HEK293 (cell line): ENCODE measurements around the gene KLHDC9.

ENCODE experiments used
- CTCF ChIA-PET: fragments of 350-600 bp; formaldehyde crosslinking; extraction: SDS; loops from one replicate; lab custom pipeline; 2021; ENCODE audit warnings: antibody characterized with exemption; lab: Yijun Ruan, JAX
- POLR2A ChIA-PET: fragments of 300-600 bp; formaldehyde crosslinking; extraction: SDS; loops from one replicate; lab custom pipeline; 2020; ENCODE audit warnings: antibody characterized with exemption, inconsistent platforms; lab: Yijun Ruan, JAX
- H3K27ac ChIP-seq: fragments of 200-500 bp; sonication (Bioruptor generic); 2 replicates; pipeline ENCODE4 v1.5.1; 2014; ENCODE audit warnings: low read depth, low read length, control low read depth, inconsistent platforms; ENCODE audit errors: extremely low read depth
- H3K36me3 ChIP-seq, 2 experiments: fragments of 200-500 bp in 1 of 2; sonication (Bioruptor generic) in 1 of 2; 1 replicate in 1 of 2; 2 replicates in 1 of 2; pipeline ENCODE4 v1.5.1; 2014 to 2017; ENCODE audit warnings: inconsistent platforms in 2 of 2, low read length in 2 of 2; ENCODE audit not compliant: control insufficient read depth in 2 of 2, insufficient read depth in 1 of 2
- H3K4me1 ChIP-seq: fragments of 200-500 bp; sonication (Bioruptor generic); 2 replicates; pipeline ENCODE4 v1.5.1; 2014; ENCODE audit warnings: mild to moderate bottlenecking, low read length, inconsistent platforms; ENCODE audit not compliant: control insufficient read depth, insufficient read depth
- H3K4me3 ChIP-seq: 2 replicates; pipeline ENCODE4 v1.5.1; 2011; ENCODE audit warnings: low read depth, mild to moderate bottlenecking, control low read depth, low read length, moderate library complexity
- H3K9me3 ChIP-seq: fragments of 200-500 bp; sonication (Bioruptor generic); 2 replicates; pipeline ENCODE4 v1.5.1; 2014; ENCODE audit warnings: low read depth, low read length, inconsistent platforms; ENCODE audit not compliant: control insufficient read depth, insufficient read depth
- ATF2 ChIP-seq: fragments of 450-650 bp; formaldehyde crosslinking; IDR thresholded peaks from 2 replicates; pipeline ENCODE4 v1.5.1; 2016; ENCODE audit warnings: missing biosample characterization, missing genetic modification characterization, low read depth
- BCL6B ChIP-seq: fragments of 450-650 bp; formaldehyde crosslinking; IDR thresholded peaks from 2 replicates; pipeline ENCODE4 v1.5.1; 2017; ENCODE audit warnings: missing biosample characterization, missing genetic modification characterization
- GLI2 ChIP-seq: fragments of 450-650 bp; formaldehyde crosslinking; IDR thresholded peaks from 2 replicates; pipeline ENCODE4; 2017; ENCODE audit warnings: missing biosample characterization, missing genetic modification characterization, low read depth, borderline replicate concordance
- KLF9 ChIP-seq: fragments of 450-650 bp; formaldehyde crosslinking; IDR thresholded peaks from 2 replicates; pipeline ENCODE4 v1.5.1; 2016; ENCODE audit warnings: missing biosample characterization, missing genetic modification characterization, low read depth
- SCRT2 ChIP-seq: fragments of 450-650 bp; formaldehyde crosslinking; IDR thresholded peaks from 2 replicates; pipeline ENCODE4 v1.5.1; 2016; ENCODE audit warnings: missing biosample characterization, missing genetic modification characterization
- TCF7L2 ChIP-seq: IDR thresholded peaks from 2 replicates; pipeline ENCODE4 v1.6.1; 2011; ENCODE audit warnings: low read depth, mild to moderate bottlenecking, inconsistent platforms, low read length, moderate library complexity, borderline replicate concordance
- TRIM28 ChIP-seq: IDR thresholded peaks from 2 replicates; pipeline ENCODE4 v1.6.1; 2011; ENCODE audit warnings: low read length, control low read depth, borderline replicate concordance
- ZBTB20 ChIP-seq: fragments of 450-650 bp; formaldehyde crosslinking; IDR thresholded peaks from 2 replicates; pipeline ENCODE4 v1.5.1; 2016; ENCODE audit warnings: missing biosample characterization, missing genetic modification characterization
- ZFP37 ChIP-seq: fragments of 450-650 bp; formaldehyde crosslinking; IDR thresholded peaks from 2 replicates; pipeline ENCODE4 v1.5.1; 2016; ENCODE audit warnings: missing biosample characterization, missing genetic modification characterization
- ZNF155 ChIP-seq: fragments of 450-650 bp; formaldehyde crosslinking; IDR thresholded peaks from 2 replicates; pipeline ENCODE4 v1.5.1; 2016; ENCODE audit warnings: missing biosample characterization, missing genetic modification characterization
- ZNF202 ChIP-seq: fragments of 450-650 bp; formaldehyde crosslinking; IDR thresholded peaks from 2 replicates; pipeline ENCODE4 v1.5.1; 2016; ENCODE audit warnings: missing biosample characterization, missing genetic modification characterization, borderline replicate concordance
- ZNF354C ChIP-seq: fragments of 450-650 bp; formaldehyde crosslinking; IDR thresholded peaks from 2 replicates; pipeline ENCODE4 v1.5.1; 2016; ENCODE audit warnings: missing biosample characterization, missing genetic modification characterization, low read depth, borderline replicate concordance
- ZNF544 ChIP-seq: fragments of 450-650 bp; formaldehyde crosslinking; IDR thresholded peaks from 2 replicates; pipeline ENCODE4 v1.5.0; 2017; ENCODE audit warnings: missing biosample characterization, missing genetic modification characterization
- ZNF571 ChIP-seq: fragments of 450-650 bp; formaldehyde crosslinking; IDR thresholded peaks from 2 replicates; pipeline ENCODE4 v1.5.0; 2017; ENCODE audit warnings: missing biosample characterization, missing genetic modification characterization
- ZNF600 ChIP-seq: fragments of 450-650 bp; formaldehyde crosslinking; IDR thresholded peaks from 2 replicates; pipeline ENCODE4 v1.5.1; 2016; ENCODE audit warnings: missing biosample characterization, missing genetic modification characterization
- ZNF792 ChIP-seq: fragments of 450-650 bp; formaldehyde crosslinking; IDR thresholded peaks from 2 replicates; pipeline ENCODE4 v1.5.1; 2016; ENCODE audit warnings: missing biosample characterization, missing genetic modification characterization
- ZSCAN16 ChIP-seq: fragments of 450-650 bp; formaldehyde crosslinking; IDR thresholded peaks from 2 replicates; pipeline ENCODE4 v1.5.1; 2016; ENCODE audit warnings: missing biosample characterization, missing genetic modification characterization
- TF ChIP-seq, protein P1 (sequence below): fragments of 450-650 bp; formaldehyde crosslinking; IDR thresholded peaks from 2 replicates; pipeline ENCODE4 v1.5.1; 2016; ENCODE audit warnings: missing biosample characterization, missing genetic modification characterization, borderline replicate concordance

The KLHDC9 gene

GRCh38 chr1:161082996-161083747 is 15.0 kb upstream of the KLHDC9 start (continued):
- TF ChIP-seq ZBTB20 (tag by site-specific recombination) (no peak), BCL6B (tag by site-specific recombination) (no peak), TRIM28 (peak; percentile 75; the same call in 1 of the 2 replicates), TCF7L2 (no peak), KLF9 (tag by site-specific recombination) (no peak), ZNF155 (tag by site-specific recombination) (no peak), ZNF202 (tag by site-specific recombination) (no peak), GLI2 (tag by site-specific recombination) (no peak), ZNF792 (tag by site-specific recombination) (no peak), ZNF544 (tag by site-specific recombination) (no peak), ZFP37 (tag by site-specific recombination) (no peak), ZNF571 (tag by site-specific recombination) (no peak), SCRT2 (tag by site-specific recombination) (peak; percentile 26; the same call in 1 of the 2 replicates), ATF2 (tag by site-specific recombination) (peak; percentile 97), ZNF354C (tag by site-specific recombination) (no peak)
- TF ChIP-seq, protein P1, sequence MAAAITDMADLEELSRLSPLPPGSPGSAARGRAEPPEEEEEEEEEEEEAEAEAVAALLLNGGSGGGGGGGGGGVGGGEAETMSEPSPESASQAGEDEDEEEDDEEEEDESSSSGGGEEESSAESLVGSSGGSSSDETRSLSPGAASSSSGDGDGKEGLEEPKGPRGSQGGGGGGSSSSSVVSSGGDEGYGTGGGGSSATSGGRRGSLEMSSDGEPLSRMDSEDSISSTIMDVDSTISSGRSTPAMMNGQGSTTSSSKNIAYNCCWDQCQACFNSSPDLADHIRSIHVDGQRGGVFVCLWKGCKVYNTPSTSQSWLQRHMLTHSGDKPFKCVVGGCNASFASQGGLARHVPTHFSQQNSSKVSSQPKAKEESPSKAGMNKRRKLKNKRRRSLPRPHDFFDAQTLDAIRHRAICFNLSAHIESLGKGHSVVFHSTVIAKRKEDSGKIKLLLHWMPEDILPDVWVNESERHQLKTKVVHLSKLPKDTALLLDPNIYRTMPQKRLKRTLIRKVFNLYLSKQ (tag by site-specific recombination), result no peak

DNA sequence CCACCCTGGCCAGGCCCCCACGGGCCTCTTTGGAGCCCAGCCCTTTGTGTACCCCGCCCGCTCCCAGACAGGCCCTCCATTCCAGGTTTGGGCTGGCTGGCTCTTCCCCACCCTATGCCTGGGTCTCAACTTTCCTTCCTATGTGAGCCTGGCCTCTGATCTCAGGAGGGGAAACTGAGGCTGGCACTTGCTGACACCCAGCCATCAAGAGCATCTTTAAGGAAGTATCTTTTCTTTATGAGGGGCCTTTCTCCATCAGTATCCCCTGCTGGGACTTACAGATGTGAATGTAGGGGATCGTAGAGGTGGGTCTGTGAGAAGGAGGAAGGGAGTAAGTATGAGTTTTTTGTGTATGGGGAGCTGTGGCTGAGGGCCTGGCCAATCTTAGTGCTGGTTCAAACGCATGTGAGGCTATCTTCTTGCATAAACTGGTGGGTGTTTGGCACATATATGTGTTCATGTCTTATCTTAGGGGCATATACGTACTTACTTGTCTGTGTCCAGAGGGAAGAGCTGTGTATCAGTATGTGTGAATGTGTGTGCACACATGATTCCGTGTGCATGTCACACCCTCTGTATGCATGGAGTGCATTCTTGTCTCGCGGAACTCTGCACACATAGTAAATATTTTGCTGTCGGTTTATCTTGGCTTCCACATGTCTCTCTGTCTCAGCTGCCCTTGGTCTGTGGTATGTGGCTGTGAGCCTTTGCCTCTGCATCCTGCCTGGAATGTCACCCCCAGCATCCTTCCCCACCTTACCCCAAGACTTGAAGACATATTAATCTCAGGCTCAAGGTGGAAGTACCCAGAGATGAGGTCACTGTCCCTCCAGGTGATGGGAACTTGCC is 14.2 kb upstream of the KLHDC9 start:
- CTCF ChIA-PET, result interaction anchor here (0.5 to 2.0 kb wide), 7 partner anchors 13 to 132 kb away, joined by 3 to 6 read pairs (median 3); no protein-coding TSS in a partner anchor

More for the DNA sequence above, 14.2 kb upstream of the KLHDC9 start:
- no peak overlapping the region for H3K27ac ChIP-seq
- H3K4me1 ChIP-seq, result no peaks in the 10 kb centered on the region; the same call in 1 of the 2 replicates
- no peaks in the 10 kb centered on the region for H3K36me3 ChIP-seq
- TF ChIP-seq ZNF600 (0 out of 2 replicates have a peak, but pooled peaks have one; percentile 3), TCF7L2 (no peak), ZSCAN16 (no peak)
- POLR2A ChIA-PET, result interaction anchor here (0.7 to 1.6 kb wide), 3 partner anchors 36 to 63 kb away, joined by 3 to 5 read pairs (median 3); partner anchors contain the start of gene F11R
- no peak overlapping the region for H3K4me3 ChIP-seq
- no peaks in the 10 kb centered on the region for H3K9me3 ChIP-seq
